GM23338 (cell line): ENCODE data around the gene RAD51B. TPM values are rescaled to one million over a fixed set of nuclear protein-coding genes. Genes with fewer than 3 reads are reported as not detected.

Source experiments
- ATAC-seq: fragments of 200-7000 bp; cut with Tn5 transposase; 3 replicates; pipeline ENCODE4 v1.9.1; 2020
- DNase-seq: peaks from one replicate; pipeline ENCODE4 v3.0.0-alpha.2; 2015; ENCODE audit warnings: low spot score
- H2AFZ ChIP-seq: fragments of 200-600 bp; sonication (generic); 2 replicates; pipeline ENCODE4 v1.8.0; 2016; ENCODE audit warnings: antibody characterized with exemption, mild to moderate bottlenecking, moderate library complexity
- H3F3A ChIP-seq: fragments of 200-600 bp; sonication (generic); replicated peaks from 2 replicates; pipeline ENCODE4 v1.8.0; 2017; ENCODE audit warnings: antibody characterized with exemption, mixed run types, low read depth
- H3K27ac ChIP-seq: fragments of 200-600 bp; sonication (generic); 2 replicates; pipeline ENCODE4 v1.6.1; 2016; ENCODE audit warnings: low read depth
- H3K27me3 ChIP-seq: fragments of 200-600 bp; sonication (generic); 2 replicates; pipeline ENCODE4 v1.8.0; 2016; ENCODE audit warnings: mild to moderate bottlenecking, mixed run types, moderate library complexity; ENCODE audit not compliant: insufficient read depth
- H3K36me3 ChIP-seq: fragments of 200-600 bp; sonication (generic); 2 replicates; pipeline ENCODE4 v1.8.0; 2016; ENCODE audit warnings: mild to moderate bottlenecking; ENCODE audit not compliant: insufficient read depth
- H3K4me1 ChIP-seq: fragments of 200-600 bp; sonication (generic); 2 replicates; pipeline ENCODE4 v1.8.0; 2016; ENCODE audit warnings: mild to moderate bottlenecking, moderate library complexity; ENCODE audit not compliant: insufficient read depth
- H3K4me2 ChIP-seq: fragments of 200-600 bp; sonication (generic); 2 replicates; pipeline ENCODE4 v1.7.1; 2017; ENCODE audit warnings: mixed run types
- H3K4me3 ChIP-seq: fragments of 200-600 bp; sonication (generic); 2 replicates; pipeline ENCODE4 v1.6.1; 2016; ENCODE audit warnings: mixed run types
- H3K79me2 ChIP-seq: fragments of 200-600 bp; sonication (generic); replicated peaks from 2 replicates; pipeline ENCODE4 v1.8.0; 2017; ENCODE audit warnings: mild to moderate bottlenecking; ENCODE audit not compliant: insufficient read depth
- H3K9me2 ChIP-seq: fragments of 200-600 bp; sonication (generic); 2 replicates; pipeline ENCODE4 v1.8.0; 2017; ENCODE audit not compliant: insufficient read depth
- H4K20me1 ChIP-seq: fragments of 200-600 bp; sonication (generic); replicated peaks from 2 replicates; pipeline ENCODE4 v1.8.0; 2017; ENCODE audit warnings: mild to moderate bottlenecking; ENCODE audit not compliant: insufficient read depth
- H3K27ac Mint-ChIP-seq: 2 replicates; pipeline ENCODE4 v1.8.0; 2020; ENCODE audit warnings: inconsistent platforms, mild to moderate bottlenecking, moderate library complexity, mixed read lengths
- H3K27me3 Mint-ChIP-seq: 3 replicates; pipeline ENCODE4 v1.8.0; 2022; ENCODE audit warnings: low read depth, mild to moderate bottlenecking, moderate library complexity, mixed read lengths, inconsistent platforms; ENCODE audit not compliant: insufficient read depth, poor library complexity
- H3K36me3 Mint-ChIP-seq: 3 replicates; pipeline ENCODE4 v1.8.0; 2021; ENCODE audit warnings: low read depth, mild to moderate bottlenecking, inconsistent platforms, moderate library complexity, mixed read lengths
- H3K4me1 Mint-ChIP-seq: 3 replicates; pipeline ENCODE4 v1.8.0; 2020; ENCODE audit warnings: mild to moderate bottlenecking, inconsistent platforms, mixed read lengths
- H3K4me3 Mint-ChIP-seq: 3 replicates; pipeline ENCODE4 v1.8.0; 2021; ENCODE audit warnings: moderate library complexity, mild to moderate bottlenecking, inconsistent platforms, mixed read lengths
- H3K9me3 Mint-ChIP-seq: 3 replicates; pipeline ENCODE4 v1.8.0; 2020; ENCODE audit warnings: moderate library complexity, mild to moderate bottlenecking, inconsistent platforms, mixed read lengths
- CREB1 ChIP-seq: fragments of 250-450 bp; sonication (Bioruptor Pico); IDR thresholded peaks from 2 replicates; pipeline ENCODE4 v1.5.0; 2020; ENCODE audit warnings: low read depth, mild to moderate bottlenecking, moderate library complexity
- CTCF ChIP-seq, 2 experiments: fragments of 200-600 bp in 1 of 2; sonication (generic) in 1 of 2; conservative IDR thresholded peaks; 2 replicates each; pipeline versions ENCODE4 v1.5.1 to v1.6.1; 2016 to 2017; ENCODE audit warnings: antibody characterized with exemption in 2 of 2, low read depth in 2 of 2, mild to moderate bottlenecking in 2 of 2, moderate library complexity in 1 of 2
- ETS1 ChIP-seq: IDR thresholded peaks from 2 replicates; pipeline ENCODE4 v1.6.1; 2016; ENCODE audit warnings: antibody characterized with exemption
- EZH2 ChIP-seq: fragments of 200-600 bp; sonication (generic); IDR thresholded peaks from one replicate; pipeline ENCODE4 v1.8.0; 2017; ENCODE audit warnings: antibody characterized with exemption, mild to moderate bottlenecking, low read depth; ENCODE audit not compliant: unreplicated experiment
- EZH2phosphoT487 ChIP-seq: fragments of 200-600 bp; sonication (generic); IDR thresholded peaks from one replicate; pipeline ENCODE4 v1.8.1; 2018; ENCODE audit warnings: antibody characterized with exemption; ENCODE audit not compliant: unreplicated experiment
- JUNB ChIP-seq: IDR thresholded peaks from one replicate; pipeline ENCODE4 v1.6.1; 2016; ENCODE audit warnings: antibody characterized with exemption; ENCODE audit not compliant: unreplicated experiment
- NANOG ChIP-seq: IDR thresholded peaks from 2 replicates; pipeline ENCODE4 v1.6.1; 2016; ENCODE audit warnings: antibody characterized with exemption, borderline replicate concordance
- POLR2AphosphoS5 ChIP-seq: IDR thresholded peaks from 2 replicates; pipeline ENCODE4 v1.6.1; 2016; ENCODE audit warnings: antibody characterized with exemption, low read depth
- REST ChIP-seq: IDR thresholded peaks from one replicate; pipeline ENCODE4 v1.6.1; 2018; ENCODE audit warnings: antibody characterized with exemption; ENCODE audit not compliant: unreplicated experiment
- STAT1 ChIP-seq: IDR thresholded peaks from one replicate; pipeline ENCODE4 v1.6.1; 2016; ENCODE audit warnings: antibody characterized with exemption; ENCODE audit not compliant: unreplicated experiment
- ZNF114 ChIP-seq: fragments of 250-450 bp; sonication (Bioruptor Pico); IDR thresholded peaks from 2 replicates; pipeline ENCODE4 v1.5.0; 2020; ENCODE audit warnings: mild to moderate bottlenecking, moderate library complexity
- ZNF331 ChIP-seq: fragments of 250-450 bp; sonication (Bioruptor Pico); IDR thresholded peaks from 2 replicates; pipeline ENCODE4 v1.5.0; 2020; ENCODE audit warnings: low read depth, mild to moderate bottlenecking, moderate library complexity
- ZNF462 ChIP-seq: fragments of 250-450 bp; sonication (Bioruptor Pico); IDR thresholded peaks from 2 replicates; pipeline ENCODE4 v1.5.0; 2020; ENCODE audit warnings: mild to moderate bottlenecking, moderate library complexity
- polyA plus RNA-seq: library from polyadenylated mRNA; unstranded; fragments of >200 nt; fragmentation: Nextera tagmentation; extraction: Ambion mirVana; gene quantifications from 2 replicates; pipeline ENCODE4 v1.2.1, GENCODE V29; 2016
- total RNA-seq: library from RNA; depleted of rRNA; stranded (reverse); fragments of >200 nt; shearing (Covaris generic); gene quantifications from 2 replicates; pipeline ENCODE4 v1.2.3, GENCODE V29; 2014

RAD51B gene
- total and polyA plus RNA-seq, 2 experiments from 2014 or later: 15.7 to 29.1 TPM

- H3K4me1 ChIP-seq: peaks cover 24% of the 10 kb centered on the region
- TF ChIP-seq CTCF (conservative IDR thresholded peaks at IDR 0.05; ENCODE audit: low read depth in 2 of 2) (no peak), CREB1 (CRISPR knock-in tag) (no peak), EZH2phosphoT487 (no peak), ZNF114 (CRISPR knock-in tag) (no peak), REST (no peak), ZNF331 (CRISPR knock-in tag) (no peak), POLR2AphosphoS5 (no peak), ETS1 (no peak), JUNB (no peak), STAT1 (no peak), NANOG (no peak), ZNF462 (CRISPR knock-in tag) (no peak), EZH2 (no peak)
- no peaks in the 10 kb centered on the region for H3K36me3 ChIP-seq
- peaks cover 10% of the 10 kb centered on the region for H3K27me3 Mint-ChIP-seq
- H3K4me3 ChIP-seq: no peak overlapping the region
- H3K36me3 Mint-ChIP-seq: no peaks in the 10 kb centered on the region
- no peak overlapping the region for H3K27ac Mint-ChIP-seq
- no peak overlapping the region for H2AFZ ChIP-seq
- no peak overlapping the region for H3K4me2 ChIP-seq
- H3K4me1 Mint-ChIP-seq: peaks cover 28% of the 10 kb centered on the region
- no peak overlapping the region for H3K27ac ChIP-seq
- H3K9me3 Mint-ChIP-seq: no peaks in the 10 kb centered on the region
- no peaks in the 10 kb centered on the region; the same call in 1 of the 2 replicates for H3K9me2 ChIP-seq
- ATAC-seq: no peak
- H3K27me3 ChIP-seq: no peaks in the 10 kb centered on the region
- H4K20me1 ChIP-seq: no peaks in the 10 kb centered on the region
- H3K79me2 ChIP-seq: no peaks in the 10 kb centered on the region
- no peak for DNase-seq
- no peaks in the 10 kb centered on the region for H3F3A ChIP-seq
- no peak overlapping the region for H3K4me3 Mint-ChIP-seq
Observed at GRCh38 chr14:68446243-68447040, 626.9 kb downstream of the RAD51B start.
